GM12872 (cell line): ENCODE results near the gene ASB1.

ENCODE experiments used
- TF ChIP-seq, protein P1 (sequence below): IDR thresholded peaks from 3 replicates; pipeline ENCODE4 v1.5.1; 2011; ENCODE audit warnings: low read depth, mild to moderate bottlenecking, low read length, moderate library complexity; ENCODE audit not compliant: insufficient read depth

The ASB1 gene

DNA sequence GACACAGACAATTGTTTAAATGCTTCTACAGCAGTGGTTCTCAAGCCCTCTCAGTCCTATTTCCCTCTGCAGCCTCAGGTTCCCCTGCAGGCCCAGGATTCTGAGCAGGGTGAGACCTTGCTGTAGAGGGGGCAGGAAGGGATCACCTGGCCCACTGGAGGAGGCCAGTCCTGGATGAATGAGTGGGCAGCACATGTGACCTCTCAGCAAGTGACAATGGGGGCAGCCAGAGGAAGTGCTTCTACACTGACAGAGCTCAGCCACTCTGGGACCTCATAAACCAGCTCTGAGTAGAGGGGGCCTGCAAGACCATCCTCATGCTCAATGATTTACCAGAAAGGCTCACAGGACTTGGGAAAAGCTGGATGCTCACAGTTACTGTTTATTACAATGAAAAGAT lies 63.2 kb downstream of the ASB1 start:
- TF ChIP-seq, protein P1, sequence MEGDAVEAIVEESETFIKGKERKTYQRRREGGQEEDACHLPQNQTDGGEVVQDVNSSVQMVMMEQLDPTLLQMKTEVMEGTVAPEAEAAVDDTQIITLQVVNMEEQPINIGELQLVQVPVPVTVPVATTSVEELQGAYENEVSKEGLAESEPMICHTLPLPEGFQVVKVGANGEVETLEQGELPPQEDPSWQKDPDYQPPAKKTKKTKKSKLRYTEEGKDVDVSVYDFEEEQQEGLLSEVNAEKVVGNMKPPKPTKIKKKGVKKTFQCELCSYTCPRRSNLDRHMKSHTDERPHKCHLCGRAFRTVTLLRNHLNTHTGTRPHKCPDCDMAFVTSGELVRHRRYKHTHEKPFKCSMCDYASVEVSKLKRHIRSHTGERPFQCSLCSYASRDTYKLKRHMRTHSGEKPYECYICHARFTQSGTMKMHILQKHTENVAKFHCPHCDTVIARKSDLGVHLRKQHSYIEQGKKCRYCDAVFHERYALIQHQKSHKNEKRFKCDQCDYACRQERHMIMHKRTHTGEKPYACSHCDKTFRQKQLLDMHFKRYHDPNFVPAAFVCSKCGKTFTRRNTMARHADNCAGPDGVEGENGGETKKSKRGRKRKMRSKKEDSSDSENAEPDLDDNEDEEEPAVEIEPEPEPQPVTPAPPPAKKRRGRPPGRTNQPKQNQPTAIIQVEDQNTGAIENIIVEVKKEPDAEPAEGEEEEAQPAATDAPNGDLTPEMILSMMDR, result no peak

DNA sequence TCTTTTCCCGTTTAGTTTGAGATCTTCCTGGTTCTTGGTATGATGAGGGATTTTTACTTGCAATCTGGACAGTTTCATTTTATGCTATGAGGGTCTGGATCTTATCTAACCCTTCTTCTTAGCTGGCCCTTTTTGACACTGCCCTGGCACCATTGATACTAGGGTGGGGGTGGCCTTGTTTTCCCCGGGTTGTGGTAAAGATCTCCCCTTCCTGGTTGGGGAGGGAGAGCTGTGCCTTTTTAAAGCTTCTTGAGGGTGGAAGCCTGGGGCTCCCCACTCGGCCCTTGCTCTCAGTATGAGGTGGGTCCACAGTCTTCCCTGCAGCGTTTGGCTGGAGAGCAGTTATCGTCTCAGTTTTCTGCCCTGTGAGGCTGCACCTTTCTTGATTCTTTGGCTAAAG lies 66.1 kb downstream of the ASB1 start:
- TF ChIP-seq, protein P1, result no peak

DNA sequence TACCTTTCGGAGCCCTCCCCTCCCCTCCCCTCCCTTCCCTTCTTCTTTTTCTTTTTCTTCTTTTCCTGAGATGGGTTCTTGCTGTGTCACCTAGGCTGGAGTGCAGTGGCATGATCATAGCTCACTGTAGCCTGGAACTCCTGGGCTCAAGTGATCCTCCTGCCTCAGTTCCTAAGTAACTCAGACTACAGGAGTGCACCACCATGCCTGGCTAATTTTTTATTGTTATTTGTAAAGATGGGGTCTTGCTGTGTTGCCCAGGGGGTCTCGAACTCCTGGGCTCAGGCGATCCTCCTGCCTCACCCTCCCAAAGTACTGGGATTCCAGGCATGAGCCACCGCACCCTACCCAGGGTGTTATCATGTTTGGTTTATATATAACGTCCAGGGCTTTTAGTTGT lies 66.7 kb downstream of the ASB1 start:
- TF ChIP-seq, protein P1, result no peak

DNA sequence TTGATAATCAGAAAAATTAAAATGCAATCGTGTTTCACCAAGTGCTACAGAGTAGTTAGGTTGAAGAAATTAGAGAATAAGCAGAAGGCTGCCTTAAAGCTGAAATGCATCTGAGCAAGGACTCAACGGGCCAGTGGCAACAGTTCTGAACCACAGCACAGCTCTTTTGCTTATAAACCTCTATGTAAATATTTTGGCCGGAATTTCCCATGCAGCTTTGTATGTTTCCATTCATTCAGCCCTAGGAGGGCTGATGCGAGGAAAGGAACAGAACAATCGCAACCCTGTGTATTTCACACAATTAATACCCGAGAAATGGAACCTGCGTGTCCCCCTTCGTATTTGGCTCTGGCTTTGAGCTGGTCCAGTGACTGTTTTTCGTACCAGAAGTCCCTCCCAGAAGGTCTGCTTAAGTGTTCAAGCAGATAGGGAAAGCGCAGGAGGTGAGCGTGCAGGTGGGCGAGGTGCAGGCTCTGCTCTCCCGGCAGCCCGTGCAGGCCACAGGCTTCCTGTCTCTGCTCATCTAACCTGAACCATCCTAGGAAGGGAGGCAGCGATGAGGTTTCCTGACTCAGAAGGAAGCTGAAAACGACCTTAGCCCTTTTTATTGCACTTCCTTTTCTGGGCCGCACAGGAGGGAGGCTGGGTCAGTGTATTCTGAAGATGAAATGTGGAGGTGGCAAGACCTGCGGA lies 67.3 kb downstream of the ASB1 start:
- TF ChIP-seq, protein P1, result no peak

DNA sequence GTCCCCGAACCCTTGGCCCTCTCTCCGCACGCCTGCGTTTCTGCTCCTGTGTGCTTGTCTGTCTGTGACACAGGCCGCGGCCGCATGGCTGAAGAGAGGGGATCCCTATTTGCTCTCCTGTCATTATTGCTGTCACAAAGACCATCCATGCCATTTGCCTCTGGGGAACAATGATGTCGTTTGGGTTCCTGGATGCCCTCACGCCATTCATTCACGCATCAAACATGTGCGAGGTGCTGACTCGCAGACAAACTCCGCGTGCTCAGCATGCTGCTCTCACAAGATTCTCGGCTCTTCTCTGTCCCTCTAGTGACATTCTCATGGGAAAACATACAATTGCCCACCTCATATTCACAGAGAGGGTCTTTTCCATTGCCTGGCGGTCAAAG lies 67.8 kb downstream of the ASB1 start:
- TF ChIP-seq, protein P1, result no peak

DNA sequence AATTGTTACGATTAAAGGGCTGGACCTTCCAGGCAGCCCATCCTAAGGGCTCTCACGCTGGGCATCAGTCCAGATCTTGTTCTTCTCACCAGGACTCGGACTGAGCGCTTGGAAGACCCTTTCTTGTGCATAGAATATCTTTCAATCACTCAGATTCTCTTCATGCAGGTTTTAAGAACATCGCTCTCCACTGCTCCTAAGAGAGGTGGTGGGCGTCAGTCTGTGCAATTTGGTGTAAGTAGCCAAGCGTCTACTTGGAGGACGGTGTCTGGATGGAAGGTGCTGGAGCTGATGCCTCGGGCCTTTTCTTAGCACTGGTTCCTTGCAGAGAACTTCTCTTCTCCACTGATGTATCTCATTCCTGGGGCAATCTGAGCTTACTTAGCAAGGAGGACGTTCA lies 68.7 kb downstream of the ASB1 start:
- TF ChIP-seq, protein P1, result no peak

DNA sequence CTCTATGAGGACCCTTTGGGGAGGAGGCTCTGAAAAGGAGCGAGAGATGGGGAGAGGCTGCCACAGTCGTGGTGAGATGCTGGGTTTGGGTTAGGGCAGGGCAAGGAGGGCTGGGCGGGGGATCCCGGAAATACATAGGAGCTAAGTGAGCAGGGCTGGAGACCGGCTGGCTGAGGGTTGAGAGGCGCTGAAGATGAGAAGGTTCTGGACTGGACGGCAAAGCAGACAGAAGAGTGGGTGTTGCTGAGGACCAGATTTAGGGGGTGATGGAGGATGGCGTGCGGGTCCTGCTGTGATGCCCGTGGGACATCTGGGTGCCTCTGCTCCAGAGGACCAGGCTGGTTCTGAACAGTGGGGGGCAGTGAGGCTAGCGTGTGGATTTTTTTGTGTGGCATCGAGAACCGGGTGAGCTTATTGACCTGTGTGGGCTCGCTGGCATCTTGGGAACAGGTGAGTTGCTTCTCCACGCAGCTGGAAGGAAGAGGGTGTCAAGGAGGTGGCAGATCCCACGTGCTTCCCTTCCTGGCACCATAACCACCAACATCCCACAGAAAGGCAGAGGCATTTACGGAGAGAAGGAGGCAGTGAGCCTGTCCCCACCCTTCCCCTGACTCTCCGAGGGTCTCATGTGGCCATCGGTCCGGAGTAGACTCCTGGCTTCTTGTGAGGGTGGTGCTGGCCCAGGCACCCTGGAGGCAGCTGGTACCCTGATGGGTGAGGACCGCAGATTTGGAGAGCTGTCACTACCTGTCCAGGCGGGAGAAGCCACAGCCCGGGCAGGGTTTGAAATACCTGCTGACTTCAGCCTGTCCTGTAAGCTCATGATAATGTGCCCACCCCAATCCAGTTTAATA lies 70.3 kb downstream of the ASB1 start:
- TF ChIP-seq, protein P1, result no peak
